Stimulated activated memory B cell treated with anti-CD40 and anti-IgM and Interleukin-4, amounts not matched to agents 10 μg/mL and 1 μg/mL and 100 μg/mL, for 72 hours (primary cell): ENCODE results near the gene FAS.

Experiments used
- ATAC-seq: fragments of 150-1000 bp; cut with Tn5 transposase; 2 replicates; pipeline ENCODE4 v1.10.0; 2021
- H3K27ac Mint-ChIP-seq: one replicate; pipeline ENCODE4 v1.8.0; 2022; ENCODE audit warnings: mild to moderate bottlenecking, mixed read lengths
- H3K27me3 Mint-ChIP-seq: one replicate; pipeline ENCODE4 v1.8.0; 2022; ENCODE audit warnings: mixed read lengths
- H3K36me3 Mint-ChIP-seq: one replicate; pipeline ENCODE4 v1.8.0; 2022; ENCODE audit warnings: mixed read lengths
- H3K4me1 Mint-ChIP-seq: one replicate; pipeline ENCODE4 v1.8.0; 2022; ENCODE audit warnings: mixed read lengths
- H3K4me3 Mint-ChIP-seq: one replicate; pipeline ENCODE4 v1.8.0; 2022; ENCODE audit warnings: mild to moderate bottlenecking, moderate library complexity, mixed read lengths
- H3K9me3 Mint-ChIP-seq: one replicate; pipeline ENCODE4 v1.8.0; 2022; ENCODE audit warnings: mixed read lengths

Gene FAS

GRCh38 chr10:89030791-89031190, 40.2 kb downstream of the FAS start:
- Mint-ChIP-seq H3K27me3 (no peaks in the 10 kb centered on the region), H3K27ac (no peak overlapping the region)

GRCh38 chr10:89032141-89032891, 41.7 kb downstream of the FAS start:
- Mint-ChIP-seq H3K36me3 (no peaks in the 10 kb centered on the region), H3K27ac (peak overlapping the region; percentile 71), H3K4me3 (peak overlapping the region; percentile 41)

More at GRCh38 chr10:89030791-89031190, 40.2 kb downstream of the FAS start:
- H3K9me3 Mint-ChIP-seq = no peaks in the 10 kb centered on the region
- peaks cover 29% of the 10 kb centered on the region for H3K4me1 Mint-ChIP-seq
- peaks cover 5% of the 10 kb centered on the region for H3K36me3 Mint-ChIP-seq
- ATAC-seq = no peak
- H3K4me3 Mint-ChIP-seq = no peak overlapping the region

GRCh38 chr10:89035461-89035860, 44.9 kb downstream of the FAS start:
- no peak overlapping the region for H3K4me3 Mint-ChIP-seq
- H3K36me3 Mint-ChIP-seq = peaks cover 3% of the 10 kb centered on the region
- H3K9me3 Mint-ChIP-seq = no peaks in the 10 kb centered on the region
- H3K27me3 Mint-ChIP-seq = no peaks in the 10 kb centered on the region
- no peak for ATAC-seq
- H3K27ac Mint-ChIP-seq = no peak overlapping the region
- peaks cover 22% of the 10 kb centered on the region for H3K4me1 Mint-ChIP-seq

More at GRCh38 chr10:89032141-89032891, 41.7 kb downstream of the FAS start:
- Mint-ChIP-seq H3K4me1 (peaks cover 29% of the 10 kb centered on the region), H3K9me3 (no peaks in the 10 kb centered on the region), H3K27me3 (no peaks in the 10 kb centered on the region)
- ATAC-seq = peak; percentile 88

- peaks cover 10% of the 10 kb centered on the region for H3K4me1 Mint-ChIP-seq
- H3K27me3 Mint-ChIP-seq = no peaks in the 10 kb centered on the region
- H3K9me3 Mint-ChIP-seq = no peaks in the 10 kb centered on the region
- peaks cover 15% of the 10 kb centered on the region for H3K36me3 Mint-ChIP-seq
- no peak overlapping the region for H3K27ac Mint-ChIP-seq
- H3K4me3 Mint-ChIP-seq = no peak overlapping the region
- ATAC-seq = no peak
Observed at GRCh38 chr10:89037096-89037495, 46.5 kb downstream of the FAS start.

DNA sequence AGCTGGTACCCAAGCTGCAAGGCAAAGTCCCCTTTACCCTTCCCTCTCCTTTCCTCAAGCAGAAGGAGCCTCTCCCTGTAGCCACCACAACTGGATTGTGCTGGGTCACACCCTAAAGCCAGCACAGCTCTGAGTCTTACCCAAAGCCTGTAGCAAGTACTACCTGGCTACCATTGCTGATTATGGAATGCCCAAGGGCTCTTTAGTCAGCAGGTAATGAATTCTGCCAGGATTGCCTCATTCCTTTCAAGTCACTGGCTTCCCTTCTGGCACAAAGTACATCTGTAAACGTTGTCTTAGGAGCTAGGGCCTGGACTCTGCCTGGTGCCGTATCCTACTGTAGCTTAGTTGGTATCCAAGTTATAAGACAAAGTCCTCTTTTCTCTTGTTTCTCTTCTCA, 52.0 kb downstream of the FAS start:
- H3K27ac Mint-ChIP-seq = no peak overlapping the region
- peaks cover 15% of the 10 kb centered on the region for H3K36me3 Mint-ChIP-seq
- no peaks in the 10 kb centered on the region for H3K27me3 Mint-ChIP-seq

DNA sequence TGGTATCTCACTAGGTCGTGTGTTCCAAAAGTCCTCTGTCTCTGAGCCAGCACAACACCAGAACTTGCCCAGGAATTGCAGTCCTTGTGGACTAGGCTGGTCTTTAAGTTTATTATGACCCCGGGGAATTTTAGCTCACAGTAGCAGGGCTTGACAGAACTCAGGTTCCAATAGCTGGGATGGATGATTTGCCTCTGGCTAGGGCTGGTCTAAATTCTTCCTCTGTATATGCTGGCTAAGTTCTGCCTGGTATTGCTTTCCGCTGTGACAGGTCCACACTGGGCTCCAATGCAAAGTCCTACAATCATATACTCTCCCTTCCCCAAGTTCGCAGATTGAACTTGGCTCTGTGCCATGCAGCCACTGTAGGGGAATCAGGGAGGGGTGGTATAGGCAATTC, 52.5 kb downstream of the FAS start:
- Mint-ChIP-seq H3K27ac (no peak overlapping the region), H3K4me1 (no peaks in the 10 kb centered on the region), H3K4me3 (no peak overlapping the region), H3K9me3 (no peaks in the 10 kb centered on the region), H3K36me3 (peaks cover 15% of the 10 kb centered on the region), H3K27me3 (no peaks in the 10 kb centered on the region)
- ATAC-seq = no peak

More for the DNA sequence above, 52.0 kb downstream of the FAS start:
- ATAC-seq = no peak
- H3K9me3 Mint-ChIP-seq = no peaks in the 10 kb centered on the region
- no peaks in the 10 kb centered on the region for H3K4me1 Mint-ChIP-seq
- H3K4me3 Mint-ChIP-seq = no peak overlapping the region

DNA sequence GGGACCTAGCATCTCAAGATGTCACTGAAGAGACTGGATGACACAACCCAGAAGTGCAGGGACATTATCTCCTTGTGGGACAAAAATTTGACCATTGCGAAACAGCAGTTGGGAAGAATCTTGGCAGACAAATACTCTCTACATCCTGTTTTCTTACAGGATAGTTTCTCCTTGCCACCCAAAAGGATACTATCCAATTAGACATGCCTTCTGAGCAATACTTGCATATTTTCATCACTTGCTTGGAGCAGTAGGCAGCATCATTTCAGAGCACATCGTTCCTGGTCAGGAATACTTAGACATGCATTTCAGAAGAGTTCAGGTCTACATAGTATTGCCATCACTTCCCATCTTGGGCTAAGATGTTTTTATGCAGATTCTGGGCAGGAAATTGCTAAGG, 56.8 kb downstream of the FAS start:
- Mint-ChIP-seq H3K36me3 (no peaks in the 10 kb centered on the region), H3K9me3 (no peaks in the 10 kb centered on the region)

GRCh38 chr10:89051593-89051992, 61.0 kb downstream of the FAS start:
- H3K27me3 Mint-ChIP-seq = no peaks in the 10 kb centered on the region
- H3K4me1 Mint-ChIP-seq = no peaks in the 10 kb centered on the region
- no peak overlapping the region for H3K27ac Mint-ChIP-seq
- H3K36me3 Mint-ChIP-seq = no peaks in the 10 kb centered on the region
- no peak overlapping the region for H3K4me3 Mint-ChIP-seq
- ATAC-seq = no peak
- H3K9me3 Mint-ChIP-seq = no peaks in the 10 kb centered on the region

More for the DNA sequence above, 56.8 kb downstream of the FAS start:
- Mint-ChIP-seq H3K4me3 (no peak overlapping the region), H3K27ac (no peak overlapping the region), H3K4me1 (no peaks in the 10 kb centered on the region), H3K27me3 (no peaks in the 10 kb centered on the region)
- ATAC-seq = no peak

DNA sequence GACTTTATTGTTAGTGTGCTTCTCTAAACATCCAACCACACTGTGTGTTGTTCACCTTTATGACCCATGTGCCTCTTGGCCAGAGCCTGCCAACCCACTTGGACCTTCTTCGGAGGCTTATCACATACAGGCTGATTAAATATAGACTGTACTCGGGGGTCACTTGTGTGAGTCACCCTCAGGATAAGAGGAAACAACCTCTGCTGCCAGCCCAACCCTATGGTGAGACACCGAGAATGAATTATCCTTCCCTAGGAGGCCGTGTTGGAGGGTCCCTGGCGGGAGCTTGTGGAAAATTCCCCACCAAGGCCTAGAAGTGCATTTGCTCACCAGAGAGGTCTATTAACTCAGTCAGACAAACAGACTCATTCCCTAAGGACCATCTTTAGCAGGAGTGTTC, 63.0 kb downstream of the FAS start:
- H3K4me1 Mint-ChIP-seq = no peaks in the 10 kb centered on the region
- no peaks in the 10 kb centered on the region for H3K27me3 Mint-ChIP-seq
- no peak overlapping the region for H3K27ac Mint-ChIP-seq
- H3K36me3 Mint-ChIP-seq = no peaks in the 10 kb centered on the region
- no peaks in the 10 kb centered on the region for H3K9me3 Mint-ChIP-seq
- no peak overlapping the region for H3K4me3 Mint-ChIP-seq
- ATAC-seq = no peak

DNA sequence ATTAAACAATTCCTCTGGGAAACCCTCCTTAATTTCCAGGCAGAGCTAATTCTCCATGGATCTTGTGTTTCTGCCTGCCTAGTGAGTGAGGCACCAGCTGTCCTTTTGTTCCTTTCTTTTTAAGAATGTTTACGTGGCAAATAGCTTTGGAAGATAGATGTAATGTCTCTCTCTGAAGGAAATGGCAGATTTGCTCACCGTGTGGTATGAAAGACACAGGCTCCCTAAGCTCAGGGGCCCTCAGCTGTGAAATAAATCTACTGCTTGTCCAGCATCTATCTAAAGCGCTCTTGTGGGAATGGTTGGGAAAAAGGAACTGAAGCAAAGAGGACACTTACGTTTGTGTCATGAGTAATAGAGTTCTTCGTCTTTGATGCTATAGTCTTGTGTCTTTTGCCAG, 64.6 kb downstream of the FAS start:
- H3K9me3 Mint-ChIP-seq = no peaks in the 10 kb centered on the region
- no peak overlapping the region for H3K4me3 Mint-ChIP-seq
- H3K4me1 Mint-ChIP-seq = no peaks in the 10 kb centered on the region
- no peaks in the 10 kb centered on the region for H3K36me3 Mint-ChIP-seq
- H3K27ac Mint-ChIP-seq = no peak overlapping the region
- no peak for ATAC-seq
- H3K27me3 Mint-ChIP-seq = no peaks in the 10 kb centered on the region

DNA sequence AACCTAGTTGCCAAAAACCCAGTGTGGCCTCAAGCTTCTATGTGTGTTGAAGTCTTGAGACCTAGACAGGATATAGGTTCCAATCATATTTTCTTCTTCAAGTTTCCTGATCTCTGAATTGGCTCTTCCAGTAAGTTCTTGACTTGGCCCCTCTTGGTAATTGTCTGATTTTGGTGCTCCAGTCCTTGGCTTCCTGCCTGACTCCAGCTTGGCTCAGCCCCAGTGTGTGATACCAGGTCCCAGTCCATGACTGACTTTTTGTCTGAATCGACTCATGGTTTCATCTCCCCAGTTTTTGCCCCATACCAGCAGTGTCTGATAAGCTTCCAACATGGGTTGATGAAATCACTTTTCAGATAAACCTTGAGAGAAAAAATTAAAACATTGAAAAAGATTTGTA, 72.3 kb downstream of the FAS start:
- ATAC-seq = no peak
- Mint-ChIP-seq H3K27ac (no peak overlapping the region), H3K4me3 (no peak overlapping the region), H3K36me3 (no peaks in the 10 kb centered on the region), H3K4me1 (no peaks in the 10 kb centered on the region), H3K27me3 (peaks cover 8% of the 10 kb centered on the region), H3K9me3 (no peaks in the 10 kb centered on the region)

DNA sequence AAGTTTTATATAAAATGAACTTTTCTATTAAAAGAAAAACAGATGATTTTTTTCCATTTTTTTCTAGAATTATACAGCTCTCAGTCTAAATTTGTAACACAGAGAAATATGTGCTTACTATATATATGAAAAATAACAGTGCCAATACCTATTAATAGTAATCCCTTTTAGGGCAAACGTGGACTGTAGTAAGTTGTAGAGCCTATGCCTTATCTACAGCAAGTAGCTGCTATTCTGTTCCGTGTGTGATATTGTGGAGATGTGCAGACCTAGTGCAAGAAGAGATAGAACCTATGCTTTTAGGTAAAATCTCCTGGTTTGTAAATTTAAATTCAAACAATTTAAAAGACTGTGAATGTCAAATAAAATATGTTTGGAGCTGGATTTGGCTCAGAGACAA, 72.9 kb downstream of the FAS start:
- no peak for ATAC-seq
- Mint-ChIP-seq H3K9me3 (no peaks in the 10 kb centered on the region), H3K27me3 (peaks cover 12% of the 10 kb centered on the region), H3K4me1 (no peaks in the 10 kb centered on the region), H3K4me3 (no peak overlapping the region), H3K27ac (no peak overlapping the region), H3K36me3 (no peaks in the 10 kb centered on the region)

- no peak overlapping the region for H3K27ac Mint-ChIP-seq
- no peak overlapping the region for H3K4me3 Mint-ChIP-seq
- H3K36me3 Mint-ChIP-seq = no peaks in the 10 kb centered on the region
- H3K4me1 Mint-ChIP-seq = no peaks in the 10 kb centered on the region
- H3K9me3 Mint-ChIP-seq = no peaks in the 10 kb centered on the region
- peaks cover 21% of the 10 kb centered on the region for H3K27me3 Mint-ChIP-seq
- no peak for ATAC-seq
Observed at GRCh38 chr10:89064748-89065147, 74.2 kb downstream of the FAS start.
